Epithelial cell of esophagus (primary cell): ENCODE results near the gene STK32B.

Experiments
- DNase-seq: peaks from one replicate; pipeline ENCODE4 v3.0.0; 2010; ENCODE audit warnings: low read depth
- H3K4me3 ChIP-seq: 2 replicates; pipeline ENCODE4 v1.5.1; 2011; ENCODE audit warnings: mild to moderate bottlenecking, low read length, control low read depth
- TF ChIP-seq, protein P1 (sequence below): IDR thresholded peaks from 2 replicates; pipeline ENCODE4 v1.5.1; 2011; ENCODE audit warnings: low read depth, mild to moderate bottlenecking, low read length, control low read depth, inconsistent platforms; ENCODE audit not compliant: insufficient read depth; ENCODE audit errors: missing control alignments

Gene STK32B

GRCh38 chr4:5120067-5120466 lies 68.8 kb downstream of the STK32B start:
- TF ChIP-seq, protein P1, sequence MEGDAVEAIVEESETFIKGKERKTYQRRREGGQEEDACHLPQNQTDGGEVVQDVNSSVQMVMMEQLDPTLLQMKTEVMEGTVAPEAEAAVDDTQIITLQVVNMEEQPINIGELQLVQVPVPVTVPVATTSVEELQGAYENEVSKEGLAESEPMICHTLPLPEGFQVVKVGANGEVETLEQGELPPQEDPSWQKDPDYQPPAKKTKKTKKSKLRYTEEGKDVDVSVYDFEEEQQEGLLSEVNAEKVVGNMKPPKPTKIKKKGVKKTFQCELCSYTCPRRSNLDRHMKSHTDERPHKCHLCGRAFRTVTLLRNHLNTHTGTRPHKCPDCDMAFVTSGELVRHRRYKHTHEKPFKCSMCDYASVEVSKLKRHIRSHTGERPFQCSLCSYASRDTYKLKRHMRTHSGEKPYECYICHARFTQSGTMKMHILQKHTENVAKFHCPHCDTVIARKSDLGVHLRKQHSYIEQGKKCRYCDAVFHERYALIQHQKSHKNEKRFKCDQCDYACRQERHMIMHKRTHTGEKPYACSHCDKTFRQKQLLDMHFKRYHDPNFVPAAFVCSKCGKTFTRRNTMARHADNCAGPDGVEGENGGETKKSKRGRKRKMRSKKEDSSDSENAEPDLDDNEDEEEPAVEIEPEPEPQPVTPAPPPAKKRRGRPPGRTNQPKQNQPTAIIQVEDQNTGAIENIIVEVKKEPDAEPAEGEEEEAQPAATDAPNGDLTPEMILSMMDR = no peak
- no peak overlapping the region for H3K4me3 ChIP-seq
- DNase-seq = no peak

DNA sequence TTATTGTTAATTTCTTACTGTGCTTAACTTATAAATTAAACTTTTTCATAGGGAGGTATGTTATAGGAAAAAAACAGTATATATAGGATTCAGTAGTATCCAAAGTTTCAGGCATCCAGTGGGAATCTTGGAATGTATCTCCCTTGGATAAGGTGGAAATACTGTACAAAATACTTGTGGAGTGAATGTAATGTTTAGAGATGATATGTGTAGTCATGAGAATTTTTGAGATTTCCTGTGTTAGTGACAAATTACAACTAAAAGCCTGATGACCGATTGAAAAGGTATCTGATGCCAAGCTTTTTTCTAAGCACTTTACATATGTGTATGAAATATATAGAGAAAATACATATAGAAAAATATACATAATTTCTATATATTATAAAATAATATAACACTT lies 69.2 kb downstream of the STK32B start:
- no peak overlapping the region for H3K4me3 ChIP-seq
- DNase-seq = no peak
- TF ChIP-seq, protein P1 = no peak

DNA sequence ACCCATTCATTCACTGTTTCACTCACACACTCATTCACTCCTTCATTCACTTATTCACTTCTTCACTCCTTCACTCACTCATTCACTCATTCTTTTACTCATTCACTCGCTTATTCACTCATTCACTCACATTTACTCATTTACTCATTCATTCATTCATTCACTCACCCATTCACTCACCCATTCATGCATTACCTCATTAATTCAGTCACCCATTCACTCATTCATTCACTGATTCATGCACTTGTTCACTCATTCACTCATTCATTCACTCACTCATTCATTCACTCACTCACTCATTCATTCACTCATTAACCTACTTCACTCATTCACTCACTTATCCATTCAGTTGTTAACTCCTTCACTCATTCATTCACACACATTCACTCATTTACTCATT lies 70.8 kb downstream of the STK32B start:
- TF ChIP-seq, protein P1 = no peak
- no peak overlapping the region for H3K4me3 ChIP-seq
- DNase-seq = no peak

DNA sequence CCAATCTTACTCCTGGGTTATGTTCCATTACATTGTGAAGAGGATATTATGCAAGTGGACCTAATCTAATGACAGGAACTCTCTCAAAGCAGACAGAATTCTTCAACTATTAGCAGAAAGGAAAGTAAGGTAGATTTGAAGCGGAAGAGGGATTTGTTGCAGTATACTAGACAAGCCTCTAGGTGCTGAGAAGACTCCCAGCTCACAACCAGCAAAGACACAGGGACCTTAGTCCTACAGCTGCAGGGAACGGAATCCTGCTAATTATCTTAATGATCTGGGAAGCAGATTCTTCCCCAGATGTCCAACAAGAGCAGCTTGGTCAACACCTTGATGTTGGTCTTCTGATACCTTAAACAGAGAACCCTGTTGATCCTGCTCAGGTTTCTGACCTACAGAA lies 73.6 kb downstream of the STK32B start:
- TF ChIP-seq, protein P1 = no peak
- DNase-seq = no peak
- no peak overlapping the region for H3K4me3 ChIP-seq

GRCh38 chr4:5125321-5125720 lies 74.0 kb downstream of the STK32B start:
- no peak overlapping the region for H3K4me3 ChIP-seq
- TF ChIP-seq, protein P1 = no peak
- no peak for DNase-seq

GRCh38 chr4:5126231-5126630 lies 75.0 kb downstream of the STK32B start:
- no peak overlapping the region for H3K4me3 ChIP-seq
- no peak for DNase-seq
- TF ChIP-seq, protein P1 = no peak

- TF ChIP-seq, protein P1 = no peak
- H3K4me3 ChIP-seq = no peak overlapping the region
- no peak for DNase-seq
Observed at GRCh38 chr4:5126857-5127256, 75.6 kb downstream of the STK32B start.
